Left kidney (tissue), 2 donors: Measurements from ENCODE around the gene VPS50. TPM values are rescaled to one million over a fixed set of nuclear protein-coding genes. Genes with fewer than 3 reads are reported as not detected.
"Not testable (repeated sequence)": the region's sequence is repeated elsewhere in the genome, so short reads cannot be mapped to it uniquely, and the experiment has no call there.

Source experiments
- DNase-seq: peaks from one replicate; pipeline ENCODE4 v3.0.0-alpha.2; 2013
- polyA plus RNA-seq: library from polyadenylated mRNA; unstranded; fragments of 120-200 nt; gene quantifications from one replicate; pipeline ENCODE4 v1.2.1, GENCODE V29; 2013; ENCODE audit not compliant: insufficient read length

The VPS50 gene
- polyA plus RNA-seq, 1 donor, result 36.3 TPM

- no peak for DNase-seq
Measured at GRCh38 chr7:93239824-93240223, 7.7 kb downstream of the VPS50 start.

- DNase-seq, result no peak
Measured at GRCh38 chr7:93242106-93242505, 9.9 kb downstream of the VPS50 start.

- no peak for DNase-seq
Measured at GRCh38 chr7:93245525-93246432, 13.6 kb downstream of the VPS50 start.

DNA sequence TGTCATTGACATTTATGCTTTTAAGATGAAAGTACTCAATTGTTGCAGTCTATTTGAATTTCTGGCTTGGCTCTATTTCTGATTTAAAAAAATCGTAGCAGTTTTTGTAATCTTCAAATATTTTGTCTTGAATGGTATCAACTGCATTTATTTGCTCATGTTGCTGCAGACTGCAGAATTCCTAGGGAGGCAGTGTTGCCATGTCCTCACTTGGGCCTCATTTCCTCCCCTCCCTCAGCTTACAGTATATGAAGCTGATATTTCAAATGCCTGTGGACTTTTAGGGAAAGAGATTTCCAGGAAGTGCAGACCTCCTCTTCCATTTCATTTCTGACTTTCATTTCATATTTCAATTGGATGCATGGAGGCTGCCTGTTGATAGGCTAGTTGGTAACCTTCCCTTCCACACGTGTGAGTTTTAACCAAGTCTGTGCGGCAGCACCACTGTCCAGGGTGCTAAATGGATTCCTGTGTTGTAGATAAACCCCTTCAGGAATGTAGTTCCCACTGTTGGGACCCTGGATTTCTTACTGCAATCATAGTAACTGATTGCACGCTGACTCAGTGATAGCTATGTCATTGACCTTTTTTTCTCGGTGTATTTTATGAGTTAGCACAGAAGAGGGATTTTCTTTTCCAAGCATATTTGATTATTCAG is 17.5 kb downstream of the VPS50 start:
- DNase-seq, result no peak

DNA sequence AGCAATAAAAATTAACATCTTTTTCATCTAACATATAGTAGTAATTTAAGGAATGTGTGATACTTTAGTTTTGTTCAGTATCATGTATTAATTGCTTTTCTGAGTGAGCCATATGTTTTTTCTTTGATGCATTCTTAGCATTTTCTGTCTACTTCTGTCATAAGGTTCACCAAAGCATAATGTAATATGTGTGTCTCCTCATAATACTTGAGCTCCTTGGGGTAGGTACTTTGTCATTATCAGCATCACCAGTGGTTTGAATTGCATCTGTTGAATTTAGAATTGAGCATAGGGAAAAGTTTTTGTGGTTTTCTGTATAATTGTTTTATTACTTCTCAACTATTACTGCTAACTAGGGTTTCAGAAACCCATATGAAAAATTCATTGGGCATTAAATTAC is 26.5 kb downstream of the VPS50 start:
- DNase-seq, result no peak

- no peak for DNase-seq
Measured at GRCh38 chr7:93262535-93262934, 30.4 kb downstream of the VPS50 start.

DNA sequence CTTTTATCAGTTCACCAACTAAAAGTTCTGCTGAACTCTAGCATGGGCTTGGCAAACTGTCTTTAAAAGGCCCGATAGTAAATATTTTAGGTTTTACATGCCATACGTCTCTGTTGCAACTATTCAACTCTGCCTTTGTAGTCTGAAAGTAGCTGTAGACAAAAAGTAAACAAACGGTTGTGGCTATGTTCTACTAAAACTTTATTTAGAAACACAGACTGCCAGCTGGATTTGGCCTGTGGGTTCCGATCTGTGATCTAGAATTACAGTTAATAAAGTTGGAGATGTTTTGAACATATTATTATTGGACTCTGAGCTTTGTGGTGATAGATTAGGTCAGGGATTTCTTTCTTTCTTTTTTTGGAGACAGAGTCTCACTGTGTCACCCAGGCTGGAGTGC is 33.1 kb downstream of the VPS50 start:
- no peak for DNase-seq

GRCh38 chr7:93279541-93279940 is 47.4 kb downstream of the VPS50 start:
- no peak for DNase-seq

- no peak for DNase-seq
Measured at GRCh38 chr7:93284908-93285307, 52.7 kb downstream of the VPS50 start.

GRCh38 chr7:93293229-93293628 is 61.1 kb downstream of the VPS50 start:
- DNase-seq, result no peak

- no peak for DNase-seq
Measured at GRCh38 chr7:93298206-93298605, 66.0 kb downstream of the VPS50 start.

DNA sequence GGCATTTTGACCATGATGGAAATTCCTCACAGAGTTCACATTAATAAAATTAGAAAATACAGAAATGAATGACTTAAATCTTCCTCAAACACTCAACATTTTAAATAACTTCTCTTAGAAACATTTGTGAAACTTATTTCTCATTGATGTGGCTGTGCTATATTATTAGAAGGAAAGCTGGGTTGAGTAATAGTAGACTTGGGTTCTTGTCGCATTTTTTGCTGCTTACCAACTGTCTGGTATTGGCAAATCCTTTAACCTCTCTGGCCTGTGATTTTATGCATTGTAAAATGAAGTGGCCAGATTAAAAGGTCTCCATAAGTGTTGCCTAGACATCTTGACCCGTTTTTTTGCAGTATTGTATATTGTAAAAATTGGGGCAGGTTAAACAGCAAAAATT is 66.5 kb downstream of the VPS50 start:
- no peak for DNase-seq

DNA sequence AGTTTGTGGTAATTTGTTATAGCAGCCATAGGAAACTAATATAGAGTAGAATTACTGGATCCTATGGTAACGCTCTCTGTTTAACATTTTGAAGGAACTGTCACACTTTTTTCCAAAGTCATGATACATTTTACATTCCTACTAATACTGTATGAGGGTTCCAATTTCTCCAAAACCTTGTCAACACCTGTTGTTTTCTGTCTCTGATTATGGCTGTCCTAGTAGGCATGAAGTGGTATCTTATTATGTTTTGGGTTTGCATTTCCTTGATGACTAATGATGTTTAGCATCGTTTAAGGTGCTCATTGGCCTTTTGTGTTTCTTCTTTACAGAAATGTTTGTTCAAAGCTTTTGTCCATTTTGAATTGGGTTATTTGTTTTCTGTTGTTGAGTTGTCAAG is 69.6 kb downstream of the VPS50 start:
- no peak for DNase-seq

- no peak for DNase-seq
Measured at GRCh38 chr7:93307131-93307660, 75.0 kb downstream of the VPS50 start.

GRCh38 chr7:93307943-93308342 is 75.8 kb downstream of the VPS50 start:
- DNase-seq, result no peak

DNA sequence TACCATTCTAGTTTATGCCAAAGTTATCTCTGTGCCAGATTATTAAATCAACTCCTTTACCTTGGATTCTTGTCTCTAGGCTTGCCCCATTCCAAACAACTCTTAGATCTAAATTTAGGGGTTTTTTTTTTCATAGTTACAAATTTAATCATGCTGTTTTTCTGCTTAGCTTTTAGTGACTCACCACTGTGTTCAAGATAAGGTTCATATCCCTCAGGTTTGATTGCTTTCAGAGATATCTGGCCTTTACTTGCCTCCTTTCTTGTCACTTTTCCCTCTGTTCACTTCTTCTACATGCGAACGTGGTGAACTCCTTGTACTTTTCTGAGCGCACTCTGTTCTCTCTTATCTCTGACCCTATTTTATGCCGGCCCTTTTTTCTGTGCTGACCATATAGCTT is 78.2 kb downstream of the VPS50 start:
- DNase-seq, result no peak

- no peak for DNase-seq
Measured at GRCh38 chr7:93314449-93314848, 82.3 kb downstream of the VPS50 start.

DNA sequence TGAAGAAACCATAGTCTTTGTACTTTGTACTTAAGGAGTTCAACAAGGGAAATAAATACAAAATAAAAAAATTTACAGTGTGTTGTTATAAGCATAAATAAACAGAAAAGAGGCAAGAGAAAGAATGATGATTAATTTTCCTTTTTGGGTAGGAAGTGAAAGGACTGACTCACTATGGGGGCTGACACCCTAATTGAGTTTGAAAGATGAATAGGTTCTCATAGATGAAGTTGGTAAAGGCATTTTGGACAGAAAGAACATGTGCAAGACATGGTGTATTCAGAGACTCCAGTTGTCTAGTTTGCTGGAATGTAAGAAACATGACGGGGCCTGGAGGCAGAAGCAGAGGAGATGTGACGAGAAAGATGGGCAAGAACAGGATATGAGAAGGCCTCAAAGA is 83.7 kb downstream of the VPS50 start:
- no peak for DNase-seq

- DNase-seq, result no peak
Measured at GRCh38 chr7:93316730-93317129, 84.6 kb downstream of the VPS50 start.

DNA sequence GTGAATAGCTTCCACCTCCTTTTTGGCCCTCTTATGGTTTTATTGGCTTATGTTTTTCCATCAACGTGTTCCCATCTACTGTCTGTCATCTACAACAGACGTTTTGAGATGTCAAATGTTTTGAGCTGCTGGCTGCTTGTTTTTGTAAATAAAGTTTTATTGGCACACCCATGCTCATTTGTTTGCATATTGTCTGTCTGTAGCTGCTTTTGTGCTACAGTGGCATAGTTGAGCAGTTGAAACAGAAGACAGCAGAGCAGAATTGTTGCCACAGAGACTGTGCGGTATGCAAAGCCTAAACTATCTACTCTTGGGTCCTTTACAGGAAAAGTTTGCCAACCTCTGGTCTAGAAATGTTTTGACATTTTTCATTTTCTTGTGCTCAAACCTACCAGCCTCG is 88.7 kb downstream of the VPS50 start:
- no peak for DNase-seq

- not testable (repeated sequence) for DNase-seq
Measured at GRCh38 chr7:93326291-93326690, 94.1 kb downstream of the VPS50 start.

DNA sequence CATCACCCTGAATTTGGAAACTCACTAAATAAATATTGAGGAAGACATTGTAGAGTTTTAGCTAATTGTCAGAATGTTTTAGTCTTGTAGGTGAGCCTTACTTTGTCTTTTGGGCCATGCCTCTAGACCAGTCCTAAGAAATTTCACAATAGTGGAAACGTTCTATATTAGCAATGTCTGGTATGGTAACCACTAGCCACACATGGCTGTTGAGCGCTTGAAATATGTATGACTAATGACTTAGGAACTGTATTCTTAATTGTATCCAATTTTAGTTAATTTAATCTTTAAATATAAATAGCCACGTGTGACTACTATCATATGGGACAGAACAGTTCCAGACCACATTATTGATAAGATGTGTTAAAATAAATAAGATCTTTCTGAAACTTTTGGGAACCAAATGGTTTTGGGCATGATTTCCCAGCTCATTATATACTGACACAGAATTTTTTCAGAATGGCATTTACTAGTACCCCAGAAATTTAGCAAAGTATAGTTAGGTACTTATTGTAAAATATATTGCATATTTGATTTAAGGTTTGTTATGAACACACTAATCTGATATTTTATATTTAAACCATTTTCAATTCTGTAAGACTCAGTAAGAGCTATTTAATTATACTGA is 95.0 kb downstream of the VPS50 start:
- no peak for DNase-seq

DNA sequence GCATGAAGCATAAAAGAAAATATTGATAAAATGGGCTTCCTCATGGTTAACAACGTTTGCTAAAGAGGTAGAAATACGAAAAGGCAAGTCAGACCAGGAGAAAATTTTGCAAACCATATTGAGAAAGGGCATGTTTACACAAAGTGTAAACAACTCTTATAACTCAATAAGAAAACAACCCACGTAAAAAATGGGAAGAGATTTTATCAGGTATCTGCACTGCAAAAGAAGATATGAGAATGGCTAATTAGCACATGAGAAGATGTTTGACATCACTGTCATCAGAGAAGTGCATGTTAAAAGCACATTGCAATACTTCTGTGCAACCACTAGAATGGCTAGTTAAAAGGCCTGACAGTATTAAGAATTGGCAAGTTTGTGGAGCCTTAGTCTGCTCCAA is 99.5 kb downstream of the VPS50 start:
- no peak for DNase-seq
